Measurements from ENCODE around the gene FER.
"Not testable (repeated sequence)": the region's sequence is repeated elsewhere in the genome, so short reads cannot be mapped to it uniquely, and the experiment has no call there.

The FER gene

GRCh38 chr5:109034306-109034705 lies 286.6 kb downstream of the FER start:
- Histone ChIP-seq H3K4me3 (ENCODE audit: low read depth, low read length) (no peak overlapping the region), H3K27me3 (no peaks in the 10 kb centered on the region), H3K36me3 (no peaks in the 10 kb centered on the region), H3K4me1 (no peaks in the 10 kb centered on the region), H3K9me3 (no peaks in the 10 kb centered on the region)
- TF ChIP-seq CTCF (IDR thresholded peaks at IDR 0.05; ENCODE audit: low read depth, low read length): no peak
- no peak for DNase-seq

DNA sequence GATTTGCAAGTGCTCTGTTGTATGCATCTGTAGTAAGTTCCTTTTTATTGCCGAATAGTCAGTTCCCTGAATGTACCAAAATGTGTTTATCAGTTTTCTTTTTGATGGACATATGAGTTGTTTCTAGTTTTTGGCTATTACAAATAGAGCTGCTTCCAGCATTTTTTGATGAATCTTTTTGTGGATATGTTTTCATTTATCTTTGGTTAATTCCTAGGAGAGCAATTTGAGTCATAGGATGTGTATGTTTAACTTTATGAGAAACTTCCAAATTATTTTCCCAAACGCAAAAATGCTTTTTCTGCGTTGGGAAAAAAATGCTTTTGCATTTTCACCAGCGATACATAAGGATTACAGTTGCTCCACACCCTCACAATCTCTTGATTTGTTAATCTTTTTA lies 287.7 kb downstream of the FER start:
- DNase-seq: no peak
- Histone ChIP-seq H3K9me3 (no peaks in the 10 kb centered on the region), H3K36me3 (no peaks in the 10 kb centered on the region), H3K27me3 (no peaks in the 10 kb centered on the region), H3K4me3 (ENCODE audit: low read depth, low read length) (no peak overlapping the region), H3K4me1 (no peaks in the 10 kb centered on the region)
- no peak for TF ChIP-seq CTCF (IDR thresholded peaks at IDR 0.05; ENCODE audit: low read depth, low read length)

DNA sequence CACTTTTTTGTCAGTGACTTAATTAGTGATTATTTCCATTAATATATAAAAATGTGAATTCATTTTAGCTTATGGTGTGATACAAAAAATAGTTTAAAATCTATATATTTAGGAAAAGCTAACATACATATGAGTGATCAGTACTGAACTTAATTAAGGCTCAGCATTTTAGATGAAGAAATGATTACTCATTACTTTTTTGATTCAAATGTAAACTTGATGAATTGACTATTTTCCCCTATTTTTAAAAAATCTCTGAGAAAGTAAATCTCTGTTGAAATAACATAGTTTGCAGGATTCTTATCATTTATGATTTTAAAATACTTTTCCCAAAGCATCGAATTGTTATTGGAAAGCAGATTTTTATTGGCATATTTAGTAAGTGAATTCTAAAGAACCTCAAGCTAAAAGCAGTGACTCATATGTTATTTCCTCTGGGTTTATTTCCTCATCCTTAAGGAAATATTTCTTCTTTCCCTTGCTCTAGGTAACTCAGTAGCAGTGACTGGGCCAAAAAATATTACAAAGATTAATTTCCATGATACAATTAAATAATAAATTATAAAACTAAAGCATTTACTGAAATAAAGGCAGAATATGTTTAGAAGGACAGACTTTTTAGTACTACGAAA lies 290.6 kb downstream of the FER start:
- H3K4me1 ChIP-seq: no peaks in the 10 kb centered on the region
- TF ChIP-seq CTCF (IDR thresholded peaks at IDR 0.05; ENCODE audit: low read depth, low read length): no peak
- H3K4me3 ChIP-seq (ENCODE audit: low read depth, low read length): no peak overlapping the region
- no peak for DNase-seq
- no peaks in the 10 kb centered on the region for H3K9me3 ChIP-seq
- no peaks in the 10 kb centered on the region for H3K36me3 ChIP-seq
- no peaks in the 10 kb centered on the region for H3K27me3 ChIP-seq

DNA sequence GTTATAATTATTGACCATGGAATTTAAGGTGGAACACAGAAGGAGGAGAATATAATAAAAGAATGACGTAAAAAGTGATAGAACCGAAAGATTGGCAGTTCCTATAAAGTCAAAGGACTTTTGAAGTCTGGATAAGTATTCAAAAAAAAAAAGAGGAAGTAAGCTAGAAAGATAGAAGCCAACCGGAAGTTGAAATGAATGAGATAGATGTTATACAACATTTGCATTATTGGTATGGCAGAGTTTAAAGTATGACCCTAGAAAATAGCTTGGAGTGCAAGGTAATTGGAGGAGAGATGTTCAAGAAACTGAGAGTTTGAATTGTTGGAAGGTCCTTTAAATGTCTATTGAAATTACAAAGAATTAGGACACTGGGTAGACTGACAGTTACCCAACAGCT lies 293.6 kb downstream of the FER start:
- Histone ChIP-seq H3K36me3 (no peaks in the 10 kb centered on the region), H3K4me1 (peaks cover 6% of the 10 kb centered on the region), H3K27me3 (no peaks in the 10 kb centered on the region), H3K4me3 (ENCODE audit: low read depth, low read length) (no peak overlapping the region), H3K9me3 (no peaks in the 10 kb centered on the region)
- DNase-seq: no peak
- no peak for TF ChIP-seq CTCF (IDR thresholded peaks at IDR 0.05; ENCODE audit: low read depth, low read length)

- H3K4me3 ChIP-seq (ENCODE audit: low read depth, low read length): no peak overlapping the region
- no peak for TF ChIP-seq CTCF (IDR thresholded peaks at IDR 0.05; ENCODE audit: low read depth, low read length)
- no peak for DNase-seq
- no peaks in the 10 kb centered on the region for H3K36me3 ChIP-seq
- no peaks in the 10 kb centered on the region for H3K27me3 ChIP-seq
- H3K4me1 ChIP-seq: peaks cover 10% of the 10 kb centered on the region
- no peaks in the 10 kb centered on the region for H3K9me3 ChIP-seq
These were observed 298.0 kb downstream of the FER start for GRCh38 chr5:109045710-109046109.

DNA sequence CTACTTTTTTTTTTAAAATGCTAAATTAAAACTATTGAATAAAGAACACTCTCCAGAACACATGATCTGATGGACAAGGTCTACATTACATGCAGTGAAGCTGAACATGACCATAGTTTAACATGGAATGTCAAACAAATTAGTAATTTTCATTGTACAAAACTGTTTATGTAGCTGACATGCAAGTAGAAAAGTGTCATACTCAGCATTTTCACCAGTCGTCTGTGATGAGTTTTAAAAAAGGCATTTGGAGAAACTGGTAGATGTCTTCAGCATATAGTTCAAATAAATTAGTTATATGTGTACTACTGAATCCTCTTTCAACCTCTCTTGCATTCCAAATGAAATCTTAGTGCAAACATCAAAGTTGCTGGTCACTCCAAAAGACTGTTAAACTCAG lies 301.9 kb downstream of the FER start:
- H3K4me1 ChIP-seq: peaks cover 10% of the 10 kb centered on the region
- no peak for TF ChIP-seq CTCF (IDR thresholded peaks at IDR 0.05; ENCODE audit: low read depth, low read length)
- no peaks in the 10 kb centered on the region for H3K36me3 ChIP-seq
- DNase-seq: no peak
- no peaks in the 10 kb centered on the region for H3K9me3 ChIP-seq
- H3K27me3 ChIP-seq: no peaks in the 10 kb centered on the region
- no peak overlapping the region for H3K4me3 ChIP-seq (ENCODE audit: low read depth, low read length)

GRCh38 chr5:109050321-109050720 lies 302.6 kb downstream of the FER start:
- H3K27me3 ChIP-seq; DNase-seq; H3K4me3 ChIP-seq (ENCODE audit: low read depth, low read length); H3K4me1 ChIP-seq; H3K9me3 ChIP-seq; H3K36me3 ChIP-seq: not testable (repeated sequence)

DNA sequence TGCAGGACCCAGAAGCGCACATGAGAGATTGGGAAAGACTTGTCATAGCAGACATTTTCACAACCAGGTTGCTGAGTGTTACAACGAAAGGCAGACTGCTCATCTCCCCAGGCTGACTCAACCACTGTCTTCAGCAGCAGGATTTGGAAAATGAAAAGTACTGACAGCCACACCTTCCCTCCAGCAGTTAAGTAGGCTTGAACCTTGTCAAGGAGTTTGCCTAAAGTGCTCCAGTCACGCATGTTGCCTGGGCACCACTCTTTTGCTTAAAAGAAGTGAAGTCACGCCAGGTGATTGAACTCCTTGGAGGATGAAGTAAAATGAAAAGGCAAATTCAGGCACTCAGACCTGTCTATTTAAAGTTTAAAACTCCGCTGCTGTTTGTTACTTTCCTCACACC lies 304.5 kb downstream of the FER start:
- not testable (repeated sequence) for H3K27me3 ChIP-seq; H3K36me3 ChIP-seq; H3K4me1 ChIP-seq; H3K9me3 ChIP-seq; DNase-seq; H3K4me3 ChIP-seq (ENCODE audit: low read depth, low read length)

All from BE2C (cell line).